ENCODE results near the gene ZNF678.
"Not testable (repeated sequence)": the region's sequence is repeated elsewhere in the genome, so short reads cannot be mapped to it uniquely, and the experiment has no call there.

Gene ZNF678

GRCh38 chr1:227604446-227604845 is 41.1 kb downstream of the ZNF678 start:
- no peak for DNase-seq (ENCODE audit: low spot score)

GRCh38 chr1:227606271-227606670 is 42.9 kb downstream of the ZNF678 start:
- not testable (repeated sequence) for DNase-seq (ENCODE audit: low spot score)

- DNase-seq (ENCODE audit: low spot score): no peak
These were observed 44.1 kb downstream of the ZNF678 start for GRCh38 chr1:227607336-227607898.

GRCh38 chr1:227612658-227613057 is 49.3 kb downstream of the ZNF678 start:
- DNase-seq (ENCODE audit: low spot score): no peak

GRCh38 chr1:227613526-227613925 is 50.2 kb downstream of the ZNF678 start:
- no peak for DNase-seq (ENCODE audit: low spot score)

- DNase-seq (ENCODE audit: low spot score): peak; percentile 21
These were observed 57.9 kb downstream of the ZNF678 start for GRCh38 chr1:227621211-227621610.

GRCh38 chr1:227622739-227623475 is 59.6 kb downstream of the ZNF678 start:
- no peak for DNase-seq (ENCODE audit: low spot score)

- DNase-seq (ENCODE audit: low spot score): no peak
These were observed 69.0 kb downstream of the ZNF678 start for GRCh38 chr1:227632325-227632724.

GRCh38 chr1:227635596-227635995 is 72.2 kb downstream of the ZNF678 start:
- no peak for DNase-seq (ENCODE audit: low spot score)

GRCh38 chr1:227654431-227654830 is 91.1 kb downstream of the ZNF678 start:
- DNase-seq (ENCODE audit: low spot score): no peak

GRCh38 chr1:227654858-227655752 is 91.7 kb downstream of the ZNF678 start:
- DNase-seq (ENCODE audit: low spot score): no peak

- peak; percentile 44 for DNase-seq (ENCODE audit: low spot score)
These were observed 98.1 kb downstream of the ZNF678 start for GRCh38 chr1:227661495-227661894.

GRCh38 chr1:227662933-227663332 is 99.6 kb downstream of the ZNF678 start:
- DNase-seq (ENCODE audit: low spot score): no peak

GRCh38 chr1:227666286-227666685 is 102.9 kb downstream of the ZNF678 start:
- peak; percentile 12 for DNase-seq (ENCODE audit: low spot score)

GRCh38 chr1:227673441-227673840 is 110.1 kb downstream of the ZNF678 start:
- DNase-seq (ENCODE audit: low spot score): no peak

GRCh38 chr1:227685807-227686206 is 122.5 kb downstream of the ZNF678 start:
- no peak for DNase-seq (ENCODE audit: low spot score)

- no peak for DNase-seq (ENCODE audit: low spot score)
These were observed 134.0 kb downstream of the ZNF678 start for GRCh38 chr1:227697321-227697864.

- not testable (repeated sequence) for DNase-seq (ENCODE audit: low spot score)
These were observed 138.3 kb downstream of the ZNF678 start for GRCh38 chr1:227701631-227702030.

GRCh38 chr1:227707846-227708245 is 144.5 kb downstream of the ZNF678 start:
- DNase-seq (ENCODE audit: low spot score): no peak

- DNase-seq (ENCODE audit: low spot score): peak; percentile 37
These were observed 146.1 kb downstream of the ZNF678 start for GRCh38 chr1:227709451-227709850.

- not testable (repeated sequence) for DNase-seq (ENCODE audit: low spot score)
These were observed 147.1 kb downstream of the ZNF678 start for GRCh38 chr1:227710474-227710873.

- no peak for DNase-seq (ENCODE audit: low spot score)
These were observed 149.3 kb downstream of the ZNF678 start for GRCh38 chr1:227712648-227713047.

All from RKO (cell line).